LNCaP clone FGC (cell line): ENCODE measurements around the gene TBL1XR1.

Source experiments
- DNase-seq: peaks from one replicate; pipeline ENCODE4 v3.0.0-alpha.2; 2011; ENCODE audit warnings: low read depth
- H3K4me3 ChIP-seq: 2 replicates; pipeline ENCODE4 v1.5.1; 2011; ENCODE audit warnings: mild to moderate bottlenecking, low read depth, low read length, control low read depth
- TF ChIP-seq, protein P1 (sequence below): IDR thresholded peaks from 2 replicates; pipeline ENCODE4 v1.5.1; 2012; ENCODE audit warnings: mild to moderate bottlenecking; ENCODE audit not compliant: control insufficient read depth, insufficient read depth; ENCODE audit errors: extremely low read depth

TBL1XR1 gene

DNA sequence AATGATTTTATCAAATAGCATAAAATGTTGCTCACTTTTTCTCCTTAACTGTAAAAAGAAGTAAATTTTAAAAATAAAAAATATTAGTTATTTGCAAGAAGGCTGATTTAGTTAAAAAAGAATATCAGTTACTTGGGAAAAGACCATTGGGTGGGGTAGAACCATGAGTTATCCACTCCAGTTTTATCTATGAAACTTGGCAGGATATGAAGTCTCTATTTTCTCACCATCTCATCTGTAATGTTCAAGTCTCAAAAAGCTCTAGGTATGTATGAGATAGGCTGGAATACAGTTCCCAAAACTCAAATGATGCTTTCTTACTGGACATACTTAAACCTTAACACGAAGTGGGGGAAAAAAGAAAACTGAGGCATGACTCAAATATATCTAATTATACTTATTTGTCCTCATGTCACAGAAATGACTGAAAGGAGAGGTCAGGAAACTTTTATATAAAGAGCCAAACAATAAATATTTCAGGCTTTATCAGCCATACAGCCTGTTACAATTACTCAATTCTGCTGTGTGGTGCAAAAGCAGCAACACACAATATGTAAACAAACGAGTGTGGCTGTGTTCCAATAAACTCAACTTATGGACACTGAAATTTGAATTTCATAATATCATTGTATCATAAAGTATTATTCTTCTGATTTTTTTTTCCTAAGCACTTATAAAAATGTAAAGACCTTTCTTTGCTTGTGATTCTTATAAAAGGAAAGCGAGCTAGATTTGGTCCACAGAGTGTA, 131.8 kb downstream of the TBL1XR1 start:
- no peak overlapping the region for H3K4me3 ChIP-seq
- TF ChIP-seq, protein P1, sequence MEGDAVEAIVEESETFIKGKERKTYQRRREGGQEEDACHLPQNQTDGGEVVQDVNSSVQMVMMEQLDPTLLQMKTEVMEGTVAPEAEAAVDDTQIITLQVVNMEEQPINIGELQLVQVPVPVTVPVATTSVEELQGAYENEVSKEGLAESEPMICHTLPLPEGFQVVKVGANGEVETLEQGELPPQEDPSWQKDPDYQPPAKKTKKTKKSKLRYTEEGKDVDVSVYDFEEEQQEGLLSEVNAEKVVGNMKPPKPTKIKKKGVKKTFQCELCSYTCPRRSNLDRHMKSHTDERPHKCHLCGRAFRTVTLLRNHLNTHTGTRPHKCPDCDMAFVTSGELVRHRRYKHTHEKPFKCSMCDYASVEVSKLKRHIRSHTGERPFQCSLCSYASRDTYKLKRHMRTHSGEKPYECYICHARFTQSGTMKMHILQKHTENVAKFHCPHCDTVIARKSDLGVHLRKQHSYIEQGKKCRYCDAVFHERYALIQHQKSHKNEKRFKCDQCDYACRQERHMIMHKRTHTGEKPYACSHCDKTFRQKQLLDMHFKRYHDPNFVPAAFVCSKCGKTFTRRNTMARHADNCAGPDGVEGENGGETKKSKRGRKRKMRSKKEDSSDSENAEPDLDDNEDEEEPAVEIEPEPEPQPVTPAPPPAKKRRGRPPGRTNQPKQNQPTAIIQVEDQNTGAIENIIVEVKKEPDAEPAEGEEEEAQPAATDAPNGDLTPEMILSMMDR, result no peak
- DNase-seq, result no peak

DNA sequence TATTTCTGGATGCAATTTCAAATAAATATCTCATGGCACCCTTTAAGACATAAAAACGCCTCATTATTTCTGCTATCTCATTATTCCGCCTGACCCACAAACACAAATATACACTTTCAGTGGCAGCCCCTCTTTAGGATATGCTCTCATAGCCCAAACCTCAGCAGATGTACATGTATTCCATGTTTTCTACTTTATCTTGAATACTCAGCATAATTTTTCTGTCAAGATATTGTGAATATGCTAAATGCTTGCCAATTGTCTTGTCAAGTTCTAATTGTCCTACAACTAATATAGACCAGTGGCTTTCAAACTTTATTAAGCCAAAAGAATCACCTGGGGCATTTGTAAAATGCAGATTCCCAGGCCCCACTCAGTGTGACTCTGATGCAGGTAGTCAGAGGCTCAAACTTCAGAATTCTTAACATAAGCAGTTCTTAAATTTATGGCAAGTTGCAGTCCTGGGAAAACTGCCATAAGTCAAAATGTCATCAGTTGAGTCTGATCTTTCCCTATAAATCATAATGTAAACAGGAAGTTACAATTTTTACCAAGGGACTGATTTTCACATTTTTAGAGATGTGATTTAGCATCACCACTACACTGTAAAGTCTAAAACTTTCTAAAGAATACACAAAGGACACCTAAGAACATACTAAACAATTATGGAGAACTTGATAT, 135.1 kb downstream of the TBL1XR1 start:
- TF ChIP-seq, protein P1, result no peak
- DNase-seq, result peak; percentile 90
- no peak overlapping the region for H3K4me3 ChIP-seq

- no peak for DNase-seq
- TF ChIP-seq, protein P1, result no peak
- H3K4me3 ChIP-seq, result no peak overlapping the region
These were observed 135.9 kb downstream of the TBL1XR1 start for GRCh38 chr3:177061369-177061768.

GRCh38 chr3:177060492-177060891, 136.8 kb downstream of the TBL1XR1 start:
- TF ChIP-seq, protein P1, result no peak

DNA sequence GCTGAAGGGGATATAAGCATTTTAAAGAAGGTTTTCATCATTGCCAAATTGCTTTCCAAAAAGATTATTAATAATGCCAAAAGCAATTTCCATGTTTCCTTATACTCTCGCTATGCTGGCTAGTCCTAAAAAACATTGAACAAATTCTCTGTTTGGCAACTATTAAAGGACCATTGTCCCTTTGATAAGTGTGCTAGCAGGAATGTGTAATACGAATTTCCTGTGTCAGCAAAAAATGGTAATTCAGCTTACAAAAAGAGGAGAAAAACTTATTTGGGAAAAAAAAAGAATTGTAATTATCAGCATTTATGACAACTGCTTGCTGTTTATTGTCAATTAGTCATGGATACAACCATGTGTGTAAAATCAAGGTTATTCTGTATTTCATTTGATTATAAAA, 138.6 kb downstream of the TBL1XR1 start:
- no peak for DNase-seq
- TF ChIP-seq, protein P1, result no peak
- H3K4me3 ChIP-seq, result no peak overlapping the region

More at GRCh38 chr3:177060492-177060891, 136.8 kb downstream of the TBL1XR1 start:
- no peak for DNase-seq
- no peak overlapping the region for H3K4me3 ChIP-seq

DNA sequence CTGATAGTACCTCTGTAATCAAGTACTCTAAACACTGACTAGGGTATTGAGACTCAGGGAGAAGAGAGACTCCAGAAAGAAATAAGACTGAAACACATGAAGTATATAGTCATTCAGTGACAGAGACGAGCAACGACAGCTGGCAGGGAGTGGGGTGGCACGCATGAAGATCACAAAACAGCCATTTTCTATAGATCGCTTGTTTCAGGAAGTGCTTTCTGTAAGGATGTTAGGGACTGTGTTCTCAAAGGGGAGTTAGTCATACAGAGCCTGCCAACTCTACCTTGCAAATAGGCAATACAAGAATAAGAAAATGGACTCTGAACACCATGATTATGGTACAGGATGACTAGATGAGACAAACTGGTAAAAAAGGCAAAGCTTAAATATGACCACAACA, 139.5 kb downstream of the TBL1XR1 start:
- DNase-seq, result no peak
- TF ChIP-seq, protein P1, result no peak

More for the DNA sequence above, 139.5 kb downstream of the TBL1XR1 start:
- no peak overlapping the region for H3K4me3 ChIP-seq
